NCI-H345 treated with DMSO at 0.1 percent for 48 hours (cell line): ENCODE results near the gene ABHD13.
"Not testable (repeated sequence)": the region's sequence is repeated elsewhere in the genome, so short reads cannot be mapped to it uniquely, and the experiment has no call there.

Experiments
- DNase-seq: peaks from one replicate; lab custom pipeline; 2025; ENCODE audit not compliant: unreplicated experiment; lab: John Stamatoyannopoulos, UW

The ABHD13 gene

GRCh38 chr13:108223687-108224503 is 5.7 kb downstream of the ABHD13 start:
- DNase-seq = no peak

- DNase-seq = no peak
These were observed 7.2 kb downstream of the ABHD13 start for GRCh38 chr13:108225440-108225839.

DNA sequence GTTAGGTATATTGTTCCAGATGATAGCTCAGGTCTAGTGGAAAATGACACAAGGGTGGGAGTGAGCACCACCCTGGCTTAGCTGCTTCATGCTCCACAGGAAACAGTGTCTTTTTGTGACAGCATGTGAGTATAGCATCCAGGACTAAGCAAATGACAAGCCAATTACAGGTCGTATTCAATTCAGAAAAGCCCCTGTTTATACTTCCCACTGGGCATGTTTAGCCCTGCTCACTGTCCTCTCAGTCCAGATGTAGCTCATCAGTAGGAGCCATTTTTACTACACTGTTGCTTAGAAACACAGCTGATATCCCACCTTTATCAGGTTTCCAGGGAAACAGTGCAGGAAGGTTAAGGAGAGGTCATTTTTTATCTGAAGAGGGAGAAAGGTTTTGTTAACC is 8.0 kb downstream of the ABHD13 start:
- no peak for DNase-seq

GRCh38 chr13:108227651-108228272 is 9.6 kb downstream of the ABHD13 start:
- peak; percentile 17 for DNase-seq

GRCh38 chr13:108230377-108230776 is 12.2 kb downstream of the ABHD13 start:
- DNase-seq = no peak

- DNase-seq = no peak
These were observed 31.0 kb downstream of the ABHD13 start for GRCh38 chr13:108249150-108249549.

DNA sequence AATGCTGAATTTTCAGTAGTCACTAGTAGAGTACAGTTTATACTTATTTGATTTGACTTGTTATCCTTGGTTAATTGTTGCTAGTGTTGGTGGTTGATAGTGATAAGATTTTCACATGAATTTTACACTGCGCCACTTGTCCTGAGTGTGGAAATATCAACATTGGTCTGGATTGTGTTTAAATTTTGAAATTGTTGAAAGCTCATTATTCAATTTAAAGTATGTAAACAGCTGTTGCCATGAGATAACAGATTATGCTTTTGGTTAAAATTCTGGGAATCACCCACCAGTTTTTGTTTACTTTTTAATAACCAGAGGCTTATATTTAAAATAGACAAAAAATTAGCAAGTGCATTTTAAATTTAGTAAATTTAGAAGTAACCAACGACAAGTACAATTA is 39.1 kb downstream of the ABHD13 start:
- no peak for DNase-seq

- no peak for DNase-seq
These were observed 45.6 kb downstream of the ABHD13 start for GRCh38 chr13:108263621-108264355.

DNA sequence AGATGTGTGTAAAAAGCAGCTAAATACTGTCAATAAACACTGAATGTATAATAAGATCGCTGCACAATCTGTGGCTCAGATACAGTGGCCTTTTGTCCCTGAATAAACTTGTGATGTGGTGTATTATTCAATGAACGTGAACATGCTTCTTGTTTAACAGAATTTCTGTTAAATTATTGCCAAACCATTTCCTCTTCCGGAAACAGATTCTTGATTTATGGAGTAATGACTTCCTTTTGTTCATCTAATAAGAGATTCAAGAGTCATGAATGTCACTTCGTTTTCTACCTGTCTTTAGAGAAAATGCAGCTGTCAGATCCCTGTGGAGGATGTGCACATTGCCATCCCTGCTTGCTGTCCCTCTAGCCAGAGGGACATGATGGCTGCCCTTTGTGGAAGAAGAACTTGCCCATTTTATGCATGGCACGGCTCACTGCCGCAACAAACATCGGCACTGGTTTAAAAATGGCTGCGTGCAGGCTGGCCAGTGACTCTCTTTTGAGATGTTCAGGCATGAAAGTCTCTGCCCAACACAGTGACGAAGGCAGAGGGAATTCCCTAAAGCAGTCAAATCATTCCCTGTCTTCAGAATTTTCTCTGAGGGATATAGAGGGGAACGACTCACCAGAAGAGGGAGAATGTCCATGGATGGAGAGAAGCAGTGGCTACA is 48.3 kb downstream of the ABHD13 start:
- DNase-seq = no peak

GRCh38 chr13:108267347-108267746 is 49.2 kb downstream of the ABHD13 start:
- no peak for DNase-seq

- not testable (repeated sequence) for DNase-seq
These were observed 49.7 kb downstream of the ABHD13 start for GRCh38 chr13:108267855-108268254.

- no peak for DNase-seq
These were observed 50.4 kb downstream of the ABHD13 start for GRCh38 chr13:108268466-108269112.

DNA sequence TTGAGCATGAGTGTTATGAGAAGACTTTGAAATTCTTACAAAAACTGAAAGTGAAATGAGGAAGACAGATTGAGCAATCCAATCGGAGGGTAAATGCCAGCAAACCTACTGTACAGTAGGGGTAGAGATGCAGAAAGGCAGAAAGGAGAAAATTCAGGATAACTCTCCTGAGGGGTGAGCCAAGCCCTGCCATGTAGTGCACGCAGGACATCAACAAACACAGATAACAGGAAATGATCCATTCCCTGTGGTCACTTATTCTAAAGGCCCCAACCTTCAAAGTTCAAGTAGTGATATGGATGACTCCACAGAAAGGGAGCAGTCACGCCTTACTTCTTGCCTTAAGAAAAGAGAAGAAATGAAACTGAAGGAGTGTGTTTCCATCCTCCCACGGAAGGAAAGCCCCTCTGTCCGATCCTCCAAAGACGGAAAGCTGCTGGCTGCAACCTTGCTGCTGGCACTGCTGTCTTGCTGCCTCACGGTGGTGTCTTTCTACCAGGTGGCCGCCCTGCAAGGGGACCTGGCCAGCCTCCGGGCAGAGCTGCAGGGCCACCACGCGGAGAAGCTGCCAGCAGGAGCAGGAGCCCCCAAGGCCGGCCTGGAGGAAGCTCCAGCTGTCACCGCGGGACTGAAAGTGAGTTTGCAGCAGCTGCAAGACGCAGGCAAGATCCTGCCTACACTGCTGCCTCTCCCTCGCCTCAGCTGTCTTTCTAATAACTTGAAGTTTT is 51.6 kb downstream of the ABHD13 start, which contains the start of gene TNFSF13B:
TSS of gene TNFSF13B (plus strand) at position 118 of the 728 bp plus-strand sequence. CDS start at position 296, 178 bp downstream.
- no peak for DNase-seq

DNA sequence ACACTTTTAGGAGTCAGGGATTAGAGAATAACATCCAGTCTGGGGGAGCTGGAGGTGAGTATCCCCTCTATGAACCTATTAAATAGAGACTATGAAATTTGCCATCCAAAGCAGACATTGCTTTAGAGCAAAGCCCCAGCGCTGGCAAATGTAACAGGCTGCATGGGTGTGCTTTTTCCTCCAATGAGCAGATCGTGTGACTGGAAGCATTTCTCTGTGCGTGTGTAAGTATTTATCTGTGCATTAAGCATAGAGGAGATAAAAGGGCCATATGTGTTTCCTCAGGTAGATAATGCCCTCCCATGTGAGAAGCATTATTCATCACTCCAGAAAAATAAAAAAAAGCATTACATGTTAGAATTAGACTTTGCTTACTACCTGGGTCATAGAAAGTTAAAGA is 52.2 kb downstream of the ABHD13 start:
- no peak for DNase-seq

- no peak for DNase-seq
These were observed 54.1 kb downstream of the ABHD13 start for GRCh38 chr13:108272333-108272732.

DNA sequence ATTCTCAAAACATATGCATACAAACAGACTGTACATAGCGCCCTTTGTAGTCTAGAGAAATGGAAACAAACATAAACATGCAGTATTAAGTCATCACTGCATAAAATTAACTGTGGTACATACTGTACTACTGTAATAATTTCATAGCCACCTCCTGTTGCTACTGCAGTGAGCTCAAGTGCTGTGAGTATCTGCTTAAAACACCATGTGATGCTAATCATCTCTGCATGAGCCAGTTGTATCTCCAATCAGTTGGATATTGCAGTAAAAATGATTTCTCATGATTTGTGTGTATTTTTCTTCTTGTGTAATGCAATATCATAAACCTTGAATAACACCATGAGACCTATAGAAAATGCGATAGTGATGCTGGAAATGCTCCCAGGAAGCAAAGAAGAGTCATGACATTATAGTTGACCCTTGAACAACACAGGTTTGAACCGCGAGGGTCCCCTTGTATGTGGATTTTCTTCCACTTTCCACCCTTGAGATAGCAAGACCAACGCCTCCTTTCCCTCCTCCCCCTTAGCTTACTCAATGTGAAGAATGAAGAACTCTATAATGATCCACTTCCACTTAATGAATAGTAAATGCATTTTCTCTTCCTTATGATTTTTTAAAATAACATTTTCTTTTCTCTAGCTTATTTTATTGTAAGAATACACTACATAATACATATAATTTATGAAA is 55.4 kb downstream of the ABHD13 start:
- no peak for DNase-seq

- DNase-seq = no peak
These were observed 56.5 kb downstream of the ABHD13 start for GRCh38 chr13:108274718-108275117.

GRCh38 chr13:108276060-108276459 is 57.9 kb downstream of the ABHD13 start:
- DNase-seq = no peak

DNA sequence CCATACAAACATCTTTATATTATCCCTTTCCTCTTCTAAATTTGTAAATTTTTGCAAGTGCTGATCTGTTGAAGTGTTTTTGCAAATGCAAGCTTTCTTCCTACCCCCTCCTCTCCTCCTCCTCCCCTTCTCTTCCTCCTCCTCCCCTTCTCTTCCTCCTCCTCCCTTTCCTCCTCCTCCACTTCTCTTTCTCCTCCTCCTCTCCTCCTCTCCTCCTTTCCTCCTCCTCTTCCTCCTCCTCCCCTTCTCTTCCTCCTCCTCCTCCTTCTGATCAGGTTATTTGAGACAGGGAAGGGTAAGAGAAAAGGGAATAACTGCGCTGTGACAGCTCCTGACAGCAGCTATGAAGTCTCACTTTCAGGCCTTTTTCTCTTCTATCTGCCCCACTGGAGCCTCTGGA is 60.3 kb downstream of the ABHD13 start:
- no peak for DNase-seq
